Measurements from ENCODE around the gene TRIM24.

DNA sequence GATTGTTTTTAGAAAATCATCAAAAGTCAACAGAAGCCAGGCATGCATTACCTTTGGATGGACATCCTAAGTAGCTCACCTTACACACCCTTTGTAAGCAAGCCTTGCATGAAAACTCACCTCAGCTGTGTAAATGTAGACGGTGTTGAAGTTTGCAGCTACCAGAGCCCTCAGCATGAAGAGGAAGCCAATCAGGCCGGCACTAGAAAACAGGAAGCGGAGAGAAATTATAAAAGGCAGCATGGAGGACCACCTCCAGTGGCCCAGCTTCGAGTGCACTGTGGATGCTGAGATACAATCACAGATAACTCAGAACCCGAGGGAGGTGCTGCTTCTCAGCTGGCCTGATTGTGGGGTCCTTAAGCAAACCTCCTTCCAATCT, 165.8 kb downstream of the TRIM24 start:
- TF ChIP-seq CTCF (IDR thresholded peaks at IDR 0.05) (no peak), POLR2A (IDR thresholded peaks at IDR 0.05) (no peak)

Measured in ovary (tissue), 3 donors.